Right kidney (tissue), 1 donor: ENCODE results near the gene ACCSL.
A peak's percentile ranks its signal among the peaks of the same experiment; 100 is the strongest.

Experiments used
- DNase-seq: peaks from one replicate; pipeline ENCODE4 v3.0.0-alpha.2; 2016

The ACCSL gene

GRCh38 chr11:44018127-44018521, 29.7 kb upstream of the ACCSL start:
- no peak for DNase-seq

GRCh38 chr11:44018829-44019228, 29.0 kb upstream of the ACCSL start:
- DNase-seq: no peak

GRCh38 chr11:44024977-44025376, 22.8 kb upstream of the ACCSL start:
- no peak for DNase-seq

- no peak for DNase-seq
These were observed 22.1 kb upstream of the ACCSL start for GRCh38 chr11:44025727-44026126.

GRCh38 chr11:44028401-44028800, 19.4 kb upstream of the ACCSL start:
- no peak for DNase-seq

GRCh38 chr11:44028816-44029506, 18.8 kb upstream of the ACCSL start:
- DNase-seq: no peak

- no peak for DNase-seq
These were observed 18.3 kb upstream of the ACCSL start for GRCh38 chr11:44029507-44029845.

GRCh38 chr11:44029977-44030911, 17.5 kb upstream of the ACCSL start:
- peak; percentile 22 for DNase-seq

- no peak for DNase-seq
These were observed 16.8 kb upstream of the ACCSL start for GRCh38 chr11:44030996-44031395.

DNA sequence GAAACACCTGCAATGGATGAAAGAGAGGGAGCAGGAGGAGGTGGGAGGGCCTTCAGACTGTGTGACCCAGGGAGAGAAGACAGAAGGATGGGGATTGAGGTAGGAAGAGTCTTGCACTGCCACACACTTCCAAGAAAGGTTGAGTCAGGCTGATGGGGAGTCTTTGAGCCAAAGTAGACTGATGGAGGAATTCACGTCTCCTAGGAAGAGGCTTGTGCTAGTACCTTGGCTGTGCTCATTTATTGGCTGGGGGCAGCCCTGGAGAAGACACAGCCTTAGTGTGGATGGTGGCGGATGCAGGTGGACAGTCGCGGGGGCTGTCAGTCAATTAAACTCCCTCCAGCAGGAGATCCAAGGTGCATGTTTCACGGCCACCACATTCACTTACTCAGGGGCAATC, 16.2 kb upstream of the ACCSL start:
- DNase-seq: no peak

DNA sequence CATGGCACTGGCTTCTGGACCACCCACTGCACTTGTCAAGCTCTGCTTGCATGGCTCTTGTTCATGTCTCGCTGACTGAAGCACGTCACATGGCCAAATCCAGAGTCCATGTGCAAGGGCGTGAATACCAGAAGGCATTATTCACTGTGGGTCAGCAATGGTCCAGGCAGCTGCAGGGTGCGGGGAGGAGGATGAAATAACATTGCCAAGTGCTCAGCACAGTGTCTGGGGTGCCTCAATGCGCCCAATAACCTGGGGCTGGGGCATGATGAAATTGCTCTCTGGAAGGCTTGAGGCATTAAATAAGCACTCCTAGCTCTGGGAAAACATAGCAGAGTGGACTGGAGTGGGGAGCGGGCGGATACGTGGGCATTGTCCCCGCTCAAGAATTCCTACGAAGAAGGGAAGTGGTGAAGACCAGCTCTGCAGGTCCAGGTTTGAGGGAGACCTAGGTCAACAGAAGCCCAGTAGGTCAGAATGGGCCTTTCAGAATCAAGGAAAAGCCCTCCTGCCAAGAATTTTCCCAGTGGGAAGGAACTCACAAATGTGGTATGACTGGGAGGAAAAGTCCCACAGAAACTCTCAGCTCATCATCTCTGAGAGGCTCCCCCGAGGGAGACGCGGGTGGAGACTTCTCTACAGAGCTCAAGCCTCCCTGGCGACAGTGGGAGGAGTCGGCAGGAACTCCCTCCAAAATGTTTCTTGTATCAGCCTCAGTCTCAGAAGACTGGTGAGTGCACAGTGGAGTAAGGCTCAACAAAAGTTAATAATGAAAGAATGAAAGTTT, 15.3 kb upstream of the ACCSL start:
- no peak for DNase-seq

GRCh38 chr11:44033411-44033850, 14.3 kb upstream of the ACCSL start:
- DNase-seq: no peak

GRCh38 chr11:44033856-44034255, 13.9 kb upstream of the ACCSL start:
- DNase-seq: no peak

DNA sequence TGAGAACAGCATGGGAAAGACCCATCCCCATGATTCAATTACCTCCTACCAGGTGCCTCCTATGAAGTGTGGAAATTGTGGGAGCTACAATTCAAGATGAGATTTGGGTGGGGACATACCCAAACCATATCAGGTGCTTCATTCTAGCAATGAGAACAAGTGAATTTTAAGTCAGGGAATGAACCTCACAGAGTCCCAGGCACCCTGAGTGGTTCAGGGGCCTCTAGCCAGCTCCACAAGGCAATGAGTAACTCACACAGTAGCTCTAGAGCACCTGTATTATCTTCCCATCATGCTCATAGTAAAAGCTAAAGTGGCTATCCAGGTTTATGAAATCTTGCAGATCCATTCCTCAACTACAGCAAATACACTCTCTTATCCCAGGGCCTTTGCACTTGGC, 13.1 kb upstream of the ACCSL start:
- DNase-seq: no peak

GRCh38 chr11:44036811-44037657, 10.7 kb upstream of the ACCSL start:
- DNase-seq: peak; percentile 61

GRCh38 chr11:44037658-44037998, 10.2 kb upstream of the ACCSL start:
- no peak for DNase-seq

DNA sequence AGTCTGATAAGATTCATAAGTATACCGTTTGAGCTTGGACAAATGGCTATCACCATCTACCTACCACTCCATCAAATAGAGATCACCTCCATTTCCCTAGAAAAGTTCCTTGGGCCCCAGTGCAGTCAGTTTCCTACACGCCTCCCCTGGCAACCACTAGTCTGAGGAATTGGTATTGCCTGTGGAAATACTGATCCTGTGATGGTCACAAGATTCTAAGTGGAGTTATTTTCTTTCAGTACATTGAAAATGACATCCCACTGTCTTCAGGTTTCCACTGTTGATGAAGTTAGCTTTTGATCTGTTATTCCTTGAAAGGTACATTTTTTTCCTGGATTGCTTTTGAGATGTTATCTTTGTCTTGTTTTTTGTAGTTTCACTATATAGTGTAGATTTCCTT, 4.6 kb upstream of the ACCSL start:
- no peak for DNase-seq

DNA sequence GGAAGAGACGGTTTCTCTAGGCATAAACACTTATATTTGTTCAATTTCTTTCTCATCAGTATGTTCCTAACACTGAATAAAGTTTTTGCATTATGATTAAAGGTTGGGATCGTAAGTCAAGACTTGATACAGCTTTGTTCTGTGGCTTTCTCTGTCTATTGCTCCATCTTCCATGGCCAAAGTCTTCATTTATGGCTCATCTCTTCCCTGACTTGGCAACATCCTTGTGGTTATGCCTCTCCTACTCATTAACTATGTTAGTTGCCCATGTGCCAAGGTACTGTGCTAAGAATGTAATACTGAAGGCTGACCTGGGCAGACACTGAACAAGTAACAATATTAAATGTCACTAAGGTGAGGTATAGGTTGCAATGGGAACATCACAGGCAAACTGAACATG, 1.6 kb upstream of the ACCSL start:
- no peak for DNase-seq

- no peak for DNase-seq
These were observed 483 bp upstream of the ACCSL start for GRCh38 chr11:44047298-44047697.

GRCh38 chr11:44049832-44050231, 2.1 kb downstream of the ACCSL start:
- no peak for DNase-seq

GRCh38 chr11:44051171-44051570, 3.4 kb downstream of the ACCSL start:
- DNase-seq: no peak

GRCh38 chr11:44057340-44057739, 9.6 kb downstream of the ACCSL start:
- DNase-seq: no peak
